ENCODE results near the gene MRTFA. TPM values are rescaled to one million over a fixed set of nuclear protein-coding genes. Genes with fewer than 3 reads are reported as not detected.

Gene MRTFA
- total and polyA plus RNA-seq, 9 of the 15 experiments (the other 6 are each of a cell fraction or from before 2014, with no cell fraction given), result 0.84 to 21.1 (median 3.7) TPM

GRCh38 chr22:40636380-40637182 lies at the start of gene MRTFA (continued):
- TF ChIP-seq SLC30A9 (CRISPR knock-in tag; IDR thresholded peaks at IDR 0.05) (no peak), ZKSCAN8 (CRISPR knock-in tag; IDR thresholded peaks at IDR 0.05) (no peak), NONO (IDR thresholded peaks at IDR 0.05; ENCODE audit: low read depth in 2 of 2, low read length in 1 of 2) (peak in 1 of 2 experiments; percentile 56; a peak in 1 of 4 replicates), ZHX1 (conservative IDR thresholded peaks at IDR 0.05; ENCODE audit: low read length) (no peak), ATF1 (CRISPR knock-in tag; IDR thresholded peaks at IDR 0.05) (no peak), ATF1 (tag; IDR thresholded peaks at IDR 0.05) (peak; percentile 93), HOMEZ (CRISPR knock-in tag; IDR thresholded peaks at IDR 0.05) (no peak), ZNF212 (CRISPR knock-in tag; IDR thresholded peaks at IDR 0.05) (no peak), ZC3H4 (CRISPR knock-in tag; IDR thresholded peaks at IDR 0.05; ENCODE audit: borderline replicate concordance) (0 out of 2 replicates have a peak, but pooled peaks have one; percentile 41), E2F1 (CRISPR knock-in tag; IDR thresholded peaks at IDR 0.05) (0 out of 2 replicates have a peak, but pooled peaks have one; percentile 51), MAFK (IDR thresholded peaks at IDR 0.05; ENCODE audit: low read length) (no peak), HES1 (IDR thresholded peaks at IDR 0.05; ENCODE audit: low read depth) (no peak), SP2 (IDR thresholded peaks at IDR 0.05; ENCODE audit: extremely low read depth, low read depth, low read length, poor library complexity, severe bottlenecking) (peak; percentile 73), ZNF507 (tag; conservative IDR thresholded peaks at IDR 0.05) (no peak), ZNF398 (CRISPR knock-in tag; IDR thresholded peaks at IDR 0.05) (no peak), KLF13 (tag; IDR thresholded peaks at IDR 0.05; ENCODE audit: borderline replicate concordance, low read depth) (peak; percentile 43; the same call in 1 of the 2 replicates), NRF1 (conservative IDR thresholded peaks at IDR 0.05 in 1 of 2, IDR thresholded peaks at IDR 0.05 in 1 of 2) (peak; percentile 67 to 74), DLX4 (CRISPR knock-in tag; IDR thresholded peaks at IDR 0.05) (no peak)
